HG02981 (cell line): ENCODE results near the gene SLC6A14.

Experiments used
- ATAC-seq: cut with Tn5 transposase; IDR thresholded peaks from one replicate; pipeline ENCODE4 v1.9.1; 2021; ENCODE audit warnings: mild to moderate bottlenecking, moderate library complexity; ENCODE audit not compliant: unreplicated experiment

Gene SLC6A14, protein sequence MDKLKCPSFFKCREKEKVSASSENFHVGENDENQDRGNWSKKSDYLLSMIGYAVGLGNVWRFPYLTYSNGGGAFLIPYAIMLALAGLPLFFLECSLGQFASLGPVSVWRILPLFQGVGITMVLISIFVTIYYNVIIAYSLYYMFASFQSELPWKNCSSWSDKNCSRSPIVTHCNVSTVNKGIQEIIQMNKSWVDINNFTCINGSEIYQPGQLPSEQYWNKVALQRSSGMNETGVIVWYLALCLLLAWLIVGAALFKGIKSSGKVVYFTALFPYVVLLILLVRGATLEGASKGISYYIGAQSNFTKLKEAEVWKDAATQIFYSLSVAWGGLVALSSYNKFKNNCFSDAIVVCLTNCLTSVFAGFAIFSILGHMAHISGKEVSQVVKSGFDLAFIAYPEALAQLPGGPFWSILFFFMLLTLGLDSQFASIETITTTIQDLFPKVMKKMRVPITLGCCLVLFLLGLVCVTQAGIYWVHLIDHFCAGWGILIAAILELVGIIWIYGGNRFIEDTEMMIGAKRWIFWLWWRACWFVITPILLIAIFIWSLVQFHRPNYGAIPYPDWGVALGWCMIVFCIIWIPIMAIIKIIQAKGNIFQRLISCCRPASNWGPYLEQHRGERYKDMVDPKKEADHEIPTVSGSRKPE

DNA sequence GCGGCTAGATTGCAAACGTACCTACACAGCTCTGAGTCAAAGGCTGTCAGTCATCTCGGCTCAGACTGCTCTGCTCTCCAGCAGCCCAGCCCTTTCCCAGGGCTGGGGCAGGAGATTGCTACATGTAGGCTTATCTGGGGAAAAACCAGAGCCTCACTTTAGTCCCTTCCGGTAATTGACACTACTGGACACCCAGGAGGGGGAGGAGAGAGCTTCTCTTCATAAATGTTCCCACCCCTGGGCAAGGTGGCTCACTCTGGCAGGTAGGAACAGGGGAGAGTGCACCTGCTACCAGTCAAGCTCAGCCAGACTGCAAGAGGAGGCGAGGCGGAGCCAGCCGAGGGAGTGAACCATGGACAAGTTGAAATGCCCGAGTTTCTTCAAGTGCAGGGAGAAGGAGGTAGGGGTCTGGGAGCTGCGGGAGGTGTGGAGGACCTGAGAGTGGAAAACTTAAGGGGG is at the start of gene SLC6A14:
Gene SLC6A14 (plus strand): TSS at position 249 of the 459 bp plus-strand sequence. CDS start 104 bp downstream, at position 353.
- no peak for ATAC-seq

DNA sequence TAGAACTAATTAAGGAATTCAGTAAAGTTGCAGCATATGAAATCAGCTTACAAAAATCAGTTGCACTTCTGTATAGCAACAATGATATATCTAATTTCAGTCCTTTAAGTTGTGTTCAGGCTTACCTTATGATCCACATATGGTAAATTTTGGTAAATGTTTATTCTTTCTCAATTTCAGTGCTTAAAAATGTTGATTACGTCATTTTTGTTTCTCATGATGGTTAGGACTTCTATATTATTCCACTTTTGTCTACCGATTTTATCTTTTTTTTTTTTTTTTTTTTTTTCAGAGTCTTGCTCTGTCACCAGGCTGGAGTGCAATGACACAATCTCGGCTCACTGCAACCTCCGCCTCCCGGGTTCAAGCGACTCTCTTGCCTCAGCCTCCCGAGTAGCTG is 40.7 kb upstream of the SLC6A14 start:
- ATAC-seq = no peak

DNA sequence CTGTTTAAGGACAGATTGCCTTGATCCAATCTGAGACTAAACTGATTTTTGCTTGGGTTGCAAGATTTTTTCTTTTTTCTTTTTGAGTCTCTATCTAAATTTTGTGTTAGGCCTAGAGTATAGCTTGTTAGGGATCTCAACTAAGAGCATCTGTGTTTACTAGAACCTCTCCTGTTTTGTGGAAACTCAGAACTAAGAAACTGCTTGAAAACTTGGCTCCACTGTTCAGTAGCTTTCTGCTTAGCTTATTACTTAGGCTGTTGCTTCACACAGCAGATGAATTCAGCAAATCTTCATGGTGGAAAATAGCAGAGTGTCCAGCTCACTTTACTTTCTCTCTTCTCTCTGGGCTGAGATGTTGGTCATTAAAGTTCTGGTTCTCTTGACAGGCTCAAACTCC is 36.7 kb upstream of the SLC6A14 start:
- no peak for ATAC-seq

GRCh38 chrX:116409219-116409618 is 27.2 kb upstream of the SLC6A14 start:
- no peak for ATAC-seq

GRCh38 chrX:116413273-116413672 is 23.1 kb upstream of the SLC6A14 start:
- ATAC-seq = no peak

DNA sequence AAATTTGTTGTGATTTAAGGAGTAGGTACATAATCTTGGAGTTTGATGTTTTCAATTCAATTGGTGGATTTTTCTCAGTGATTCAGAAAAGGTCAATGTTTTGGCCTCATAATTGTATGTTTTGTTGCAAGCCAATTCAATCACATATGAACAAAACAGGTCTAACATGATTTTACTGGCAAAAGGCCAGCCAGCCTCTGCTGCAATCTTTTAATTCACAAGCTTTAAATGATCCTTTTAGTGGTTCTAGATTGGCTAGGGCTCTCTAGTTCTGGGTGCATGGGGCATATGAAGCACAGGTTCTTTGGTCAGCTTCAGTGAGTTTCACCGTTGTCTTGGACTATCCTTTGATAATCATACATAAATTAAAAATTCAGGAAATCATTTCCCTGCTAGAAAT is 19.2 kb upstream of the SLC6A14 start:
- ATAC-seq = no peak

DNA sequence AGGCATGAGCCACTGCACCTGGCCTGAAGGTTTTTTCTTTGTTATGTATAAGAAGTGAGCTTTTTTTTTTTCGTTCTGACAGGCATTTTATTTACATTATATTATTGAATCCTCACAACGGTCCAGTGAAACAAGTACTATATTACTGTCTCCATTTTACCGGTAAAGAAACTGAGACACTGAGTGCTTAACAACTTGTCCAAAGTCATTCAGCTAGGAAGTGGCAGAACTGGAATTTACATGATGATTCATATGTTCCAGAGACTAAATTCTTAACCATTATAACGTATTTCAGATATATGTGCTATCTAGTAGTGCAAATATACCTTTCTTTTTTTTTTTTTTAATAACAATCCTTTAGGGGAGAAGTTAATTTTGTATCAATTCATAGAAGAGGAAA is 18.4 kb upstream of the SLC6A14 start:
- no peak for ATAC-seq

- ATAC-seq = no peak
These were observed 8.4 kb upstream of the SLC6A14 start for GRCh38 chrX:116427978-116428377.

GRCh38 chrX:116435597-116435996 is 809 bp upstream of the SLC6A14 start:
- no peak for ATAC-seq

DNA sequence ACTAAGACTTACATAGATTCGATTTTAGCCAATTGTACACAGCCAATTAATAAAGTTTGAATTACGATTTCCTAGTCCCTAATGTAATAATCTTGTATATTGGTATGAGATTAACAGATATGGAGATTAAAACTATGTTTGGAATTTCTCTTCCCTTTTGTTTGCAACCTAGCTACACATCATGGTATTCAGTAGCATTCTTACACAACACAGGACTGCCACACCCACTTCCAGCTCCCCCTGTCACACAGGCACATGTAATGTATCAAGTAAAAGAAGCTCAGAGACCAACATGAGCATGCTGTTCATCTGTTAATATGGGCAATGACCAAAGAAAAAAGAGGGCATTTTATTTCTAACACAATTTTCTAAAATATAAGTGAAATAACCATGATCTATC is 12.8 kb downstream of the SLC6A14 start:
- ATAC-seq = no peak

GRCh38 chrX:116462822-116463221 is 26.4 kb downstream of the SLC6A14 start, which contains the start of gene CT83:
CT83 (minus strand) TSS chrX:116462976; CDS start chrX:116462856, 120 bp downstream.
- no peak for ATAC-seq

GRCh38 chrX:116480059-116480458 is 43.7 kb downstream of the SLC6A14 start:
- no peak for ATAC-seq

- no peak for ATAC-seq
These were observed 53.7 kb downstream of the SLC6A14 start for GRCh38 chrX:116490104-116490503.

DNA sequence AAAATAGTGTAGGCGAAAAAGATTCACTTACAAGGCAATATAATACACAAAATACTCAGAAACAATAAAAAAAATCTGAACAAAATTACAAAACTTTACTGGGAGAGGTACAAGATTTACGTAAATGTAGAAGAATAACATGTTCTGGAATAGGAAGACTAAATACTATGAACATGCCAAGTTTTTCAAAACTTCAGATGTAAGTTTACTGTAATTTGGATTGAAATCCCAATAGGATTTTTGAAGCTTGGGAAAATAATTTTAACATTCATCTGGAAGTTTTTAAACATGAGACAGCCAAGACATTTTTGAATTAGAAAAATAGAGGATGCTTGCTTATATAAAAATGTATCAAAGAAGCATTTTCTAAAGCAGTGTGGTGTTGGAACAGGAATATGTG is 56.9 kb downstream of the SLC6A14 start:
- no peak for ATAC-seq

- ATAC-seq = no peak
These were observed 63.4 kb downstream of the SLC6A14 start for GRCh38 chrX:116499780-116500179.
